Mesangial cell (primary cell): ENCODE data around the gene GOLGA6A. TPM values are rescaled to one million over a fixed set of nuclear protein-coding genes. Genes with fewer than 3 reads are reported as not detected.

Experiments used
- total RNA-seq: library from RNA; depleted of rRNA; stranded (reverse); fragments of >200 nt; gene quantifications from 2 replicates; pipeline ENCODE4 v1.2.3, GENCODE V29; 2015

The GOLGA6A gene, protein sequence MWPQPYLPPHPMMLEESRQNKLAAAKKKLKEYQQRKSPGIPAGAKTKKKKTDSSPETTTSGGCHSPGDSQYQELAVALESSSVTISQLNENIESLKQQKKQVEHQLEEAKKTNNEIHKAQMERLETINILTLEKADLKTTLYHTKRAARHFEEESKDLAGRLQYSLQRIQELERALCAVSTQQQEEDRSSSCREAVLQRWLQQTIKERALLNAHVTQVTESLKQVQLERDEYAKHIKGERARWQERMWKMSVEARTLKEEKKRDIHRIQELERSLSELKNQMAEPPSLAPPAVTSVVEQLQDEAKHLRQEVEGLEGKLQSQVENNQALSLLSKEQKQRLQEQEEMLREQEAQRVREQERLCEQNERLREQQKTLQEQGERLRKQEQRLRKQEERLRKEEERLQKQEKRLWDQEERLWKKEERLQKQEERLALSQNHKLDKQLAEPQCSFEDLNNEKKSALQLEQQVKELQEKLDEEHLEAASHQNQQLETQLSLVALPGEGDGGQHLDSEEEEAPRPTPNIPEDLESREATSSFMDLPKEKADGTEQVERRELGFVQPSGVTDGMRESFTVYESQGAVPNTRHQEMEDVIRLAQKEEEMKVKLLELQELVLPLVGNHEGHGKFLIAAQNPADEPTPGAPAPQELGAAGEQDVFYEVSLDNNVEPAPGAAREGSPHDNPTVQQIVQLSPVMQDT
- total RNA-seq, result not detected in 2 replicates

DNA sequence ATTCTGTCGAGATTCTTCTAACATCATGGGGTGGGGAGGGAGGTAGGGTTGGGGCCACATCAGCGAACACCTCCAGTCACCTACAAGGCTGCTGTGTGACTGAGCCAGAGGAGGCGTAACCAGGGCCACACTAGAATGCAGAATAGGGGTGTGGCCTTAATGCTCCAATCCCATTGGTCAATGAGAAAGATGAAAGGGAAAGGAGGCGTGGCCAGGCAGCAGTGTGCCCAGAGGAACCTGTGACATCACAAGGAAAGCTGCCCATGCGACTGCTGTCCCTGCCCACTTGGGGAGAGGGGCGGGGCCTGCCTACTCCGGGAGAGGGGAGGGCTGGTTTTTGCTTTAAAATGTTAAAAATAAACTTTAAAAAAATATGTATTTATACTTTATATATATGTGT is at the start of gene GOLGA6A:
GOLGA6A (minus strand) TSS at position 101 of the 400 bp plus-strand sequence; CDS start at position 60, 41 bp downstream.

DNA sequence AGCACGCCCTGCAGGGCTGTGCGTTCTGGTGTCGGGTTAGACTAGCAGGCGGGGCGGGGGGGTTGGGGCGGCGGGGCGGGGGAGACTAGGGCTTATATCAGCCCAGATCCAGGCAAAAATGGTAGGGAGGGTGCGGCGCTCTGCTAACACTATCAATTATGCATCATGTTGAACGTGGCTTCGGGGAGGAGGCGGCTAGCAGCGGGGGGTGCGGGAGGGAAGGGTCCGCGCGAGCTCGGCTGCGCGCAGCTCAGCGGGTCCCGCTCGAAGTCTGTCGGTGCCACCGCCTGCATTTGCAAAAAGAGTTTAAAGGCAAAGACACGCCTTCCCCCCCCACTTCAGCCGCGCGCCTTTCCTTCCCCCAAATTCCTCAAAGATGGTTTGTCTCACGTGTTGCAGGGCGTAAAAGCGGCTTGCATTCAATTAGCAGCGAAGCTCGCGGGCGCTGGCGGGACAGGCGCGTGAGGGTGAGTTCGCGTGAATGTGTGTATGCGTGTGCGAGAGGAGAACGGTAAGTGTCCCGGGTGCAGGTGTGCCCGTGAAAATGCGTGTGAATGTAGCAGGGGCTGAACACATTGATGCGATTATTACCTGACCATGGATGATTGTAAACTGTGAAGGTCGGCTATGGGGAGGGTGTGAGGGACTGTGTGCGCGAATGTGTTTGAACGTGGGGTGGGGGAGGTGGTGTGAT is 48.0 kb upstream of the GOLGA6A start, which contains the start of gene ISLR2:
ISLR2 (plus strand) TSS at position 432 of the 694 bp plus-strand sequence. CDS start 2,169 bp downstream, outside the sequence.

Other genes starting within 250 kb of the GOLGA6A start
- not detected in 2 replicates for gene TBC1D21, start 209.0 kb downstream of the GOLGA6A start, total RNA-seq
- 82.8 and 257 TPM in 2 replicates for gene LOXL1, start 156.1 kb downstream of the GOLGA6A start, total RNA-seq
- gene STOML1, start 90.3 kb downstream of the GOLGA6A start, total RNA-seq, result 17.2 and 20.7 TPM in 2 replicates
- gene PML, start 87.8 kb downstream of the GOLGA6A start, total RNA-seq, result 57.4 and 116 TPM in 2 replicates
- under 0.01 and 1.5 TPM in 2 replicates for gene ISLR2, start 48.0 kb upstream of the GOLGA6A start, total RNA-seq
- 2.8 and 52.9 TPM in 2 replicates for gene ISLR, start 91.2 kb upstream of the GOLGA6A start, total RNA-seq
- 2.0 and 20.2 TPM in 2 replicates for gene STRA6, start 120.2 kb upstream of the GOLGA6A start, total RNA-seq
- 1.5 TPM in 1 of 2 replicates, not detected in the other for gene CCDC33, start 153.8 kb upstream of the GOLGA6A start, total RNA-seq